ENCODE measurements around the gene AGRP. TPM values are rescaled to one million over a fixed set of nuclear protein-coding genes. Genes with fewer than 3 reads are reported as not detected.

AGRP gene
- total and polyA plus RNA-seq, 8 donors: 0.18 to 1.9 (median 0.37) TPM; not detected in 1

DNA sequence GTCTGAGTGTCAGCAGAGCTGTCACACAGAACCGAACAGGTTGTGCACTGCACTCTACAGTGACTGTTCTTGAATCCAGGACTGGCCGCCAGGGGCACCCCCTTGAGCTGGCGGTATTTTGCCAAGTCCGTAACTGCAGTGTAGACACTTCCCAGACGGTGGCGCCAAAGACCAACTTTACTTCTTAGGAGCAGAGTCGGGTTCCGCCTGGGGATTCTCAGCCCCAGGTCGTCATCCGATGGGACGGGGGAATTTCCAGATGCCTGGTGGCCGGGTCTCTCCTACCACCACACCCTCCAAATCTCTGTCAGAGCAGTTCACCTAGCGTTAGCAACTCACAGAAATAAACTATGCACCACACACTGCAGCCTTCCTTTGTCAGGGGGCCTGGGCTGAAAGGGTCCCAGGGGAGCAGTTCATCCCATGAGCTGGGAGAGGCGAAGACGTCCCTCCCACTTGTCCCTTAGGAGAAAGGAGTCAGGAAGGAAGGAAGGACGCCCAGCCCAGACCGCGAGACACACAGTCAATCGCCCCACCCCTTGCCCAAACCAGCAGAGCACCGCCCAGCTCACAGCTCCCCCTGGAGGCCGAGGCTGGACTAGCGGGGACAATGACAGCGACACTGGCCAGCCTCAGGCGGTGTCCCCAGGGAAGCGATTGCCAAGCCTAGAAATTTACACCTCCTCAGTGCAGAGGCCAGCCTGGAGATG lies 37.9 kb upstream of the AGRP start:
- intact Hi-C loops (cut with DNase I): no loop called here
- H3K4me1 ChIP-seq: peaks cover 0 to 30% of the 10 kb centered on the region in 2 donors
- no peaks in the 10 kb centered on the region for H3K27me3 ChIP-seq
- H3K4me3 ChIP-seq: peak overlapping the region; percentile 27 to 44
- H3K36me3 ChIP-seq: no peaks in the 10 kb centered on the region
- ATAC-seq (peak; percentile 99), DNase-seq (peak; percentile 95 to 98 (median 96))
- H3K27ac ChIP-seq: peak overlapping the region; percentile 91 to 95
- no peaks in the 10 kb centered on the region for H3K9me3 ChIP-seq
- peak; percentile 71 to 84 for TF ChIP-seq CTCF (IDR thresholded peaks at IDR 0.05)

DNA sequence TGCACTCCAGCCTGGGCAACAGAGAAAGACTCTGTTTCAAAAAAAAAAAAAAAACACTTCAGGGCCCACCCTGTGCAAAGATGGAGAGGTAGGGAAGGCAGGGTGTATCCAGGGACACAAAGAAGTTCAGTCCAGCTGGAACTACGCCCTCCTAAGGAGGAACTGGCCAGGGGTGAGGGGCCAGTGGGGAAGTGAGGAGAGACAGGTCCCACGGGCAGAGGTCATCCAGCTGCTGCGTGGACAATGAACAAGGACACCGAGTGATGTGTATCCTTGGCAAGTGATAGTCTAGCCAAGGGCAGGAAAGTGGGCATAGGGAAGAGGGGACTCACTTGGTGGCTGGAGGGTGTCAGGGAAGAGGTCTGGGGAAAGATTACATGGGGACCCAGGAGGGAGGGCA lies 35.9 kb upstream of the AGRP start:
- Histone ChIP-seq H3K27ac (no peak overlapping the region), H3K9me3 (no peaks in the 10 kb centered on the region), H3K36me3 (no peaks in the 10 kb centered on the region), H3K4me3 (no peak overlapping the region), H3K4me1 (peaks cover 0 to 38% of the 10 kb centered on the region in 2 donors), H3K27me3 (no peaks in the 10 kb centered on the region)
- TF ChIP-seq CTCF (IDR thresholded peaks at IDR 0.05): no peak
- no peak for ATAC-seq
- intact Hi-C loops (cut with DNase I): no loop called here
- DNase-seq: no peak

DNA sequence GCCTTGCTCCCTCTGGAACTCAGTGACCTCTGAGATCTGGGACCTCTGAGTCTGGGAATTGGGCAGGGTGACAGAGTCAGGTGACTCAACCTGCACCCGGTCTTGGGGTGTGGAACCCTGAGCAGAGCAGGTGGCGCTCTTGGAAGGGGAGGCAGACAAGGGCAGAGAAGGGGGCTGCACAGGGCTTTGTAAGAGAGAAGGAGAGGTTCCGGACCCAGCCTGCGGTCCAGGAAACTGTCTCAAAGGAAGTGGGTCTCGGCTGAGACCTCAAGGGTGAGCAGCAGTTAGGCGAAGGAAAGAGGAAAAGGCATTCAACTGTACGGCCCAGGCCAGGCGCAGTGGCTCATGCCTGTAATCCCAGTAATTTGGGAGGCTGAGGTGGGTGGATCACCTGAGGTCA lies 35.3 kb upstream of the AGRP start:
- Histone ChIP-seq H3K36me3 (no peaks in the 10 kb centered on the region), H3K9me3 (no peaks in the 10 kb centered on the region), H3K27ac (no peak overlapping the region), H3K27me3 (no peaks in the 10 kb centered on the region), H3K4me1 (peaks cover 0 to 43% of the 10 kb centered on the region in 2 donors), H3K4me3 (no peak overlapping the region)
- DNase-seq (no peak), ATAC-seq (no peak)
- TF ChIP-seq CTCF (IDR thresholded peaks at IDR 0.05): no peak
- intact Hi-C loops (cut with DNase I): no loop called here

- Histone ChIP-seq H3K4me1 (peaks cover 0 to 43% of the 10 kb centered on the region in 2 donors), H3K27me3 (no peaks in the 10 kb centered on the region), H3K36me3 (no peaks in the 10 kb centered on the region), H3K4me3 (no peak overlapping the region), H3K27ac (no peak overlapping the region), H3K9me3 (no peaks in the 10 kb centered on the region)
- DNase-seq (no peak), ATAC-seq (no peak)
- intact Hi-C loops (cut with DNase I): no loop called here
- TF ChIP-seq CTCF (IDR thresholded peaks at IDR 0.05): no peak
These were observed 34.5 kb upstream of the AGRP start for GRCh38 chr16:67517661-67518423.

DNA sequence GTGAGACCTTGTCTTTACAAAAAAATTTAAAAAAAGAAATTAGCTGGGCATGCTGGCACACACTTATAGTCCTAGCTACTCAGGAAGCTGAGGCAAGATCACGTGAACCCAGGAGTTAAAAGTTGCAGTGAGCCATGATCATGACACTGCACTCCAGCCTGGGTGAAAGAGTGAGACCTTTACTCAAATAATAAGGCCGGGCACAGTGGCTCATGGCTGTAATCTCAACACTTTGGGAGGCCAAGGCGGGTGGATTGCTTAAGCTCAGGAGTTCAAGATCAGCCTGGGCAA lies 33.8 kb upstream of the AGRP start:
- TF ChIP-seq CTCF (IDR thresholded peaks at IDR 0.05): no peak
- intact Hi-C loops (cut with DNase I): no loop called here

More for the DNA sequence above, 33.8 kb upstream of the AGRP start:
- Histone ChIP-seq H3K9me3 (no peaks in the 10 kb centered on the region), H3K27me3 (no peaks in the 10 kb centered on the region), H3K36me3 (no peaks in the 10 kb centered on the region), H3K4me3 (no peak overlapping the region), H3K27ac (no peak overlapping the region), H3K4me1 (peaks cover 0 to 40% of the 10 kb centered on the region in 2 donors)
- DNase-seq: no peak
- no peak for ATAC-seq
